Measurements from ENCODE around the gene RBM39. TPM values are rescaled to one million over a fixed set of nuclear protein-coding genes. Genes with fewer than 3 reads are reported as not detected.

The RBM39 gene
- total and polyA plus RNA-seq, 4 donors: 65.6 to 383 (median 322) TPM

DNA sequence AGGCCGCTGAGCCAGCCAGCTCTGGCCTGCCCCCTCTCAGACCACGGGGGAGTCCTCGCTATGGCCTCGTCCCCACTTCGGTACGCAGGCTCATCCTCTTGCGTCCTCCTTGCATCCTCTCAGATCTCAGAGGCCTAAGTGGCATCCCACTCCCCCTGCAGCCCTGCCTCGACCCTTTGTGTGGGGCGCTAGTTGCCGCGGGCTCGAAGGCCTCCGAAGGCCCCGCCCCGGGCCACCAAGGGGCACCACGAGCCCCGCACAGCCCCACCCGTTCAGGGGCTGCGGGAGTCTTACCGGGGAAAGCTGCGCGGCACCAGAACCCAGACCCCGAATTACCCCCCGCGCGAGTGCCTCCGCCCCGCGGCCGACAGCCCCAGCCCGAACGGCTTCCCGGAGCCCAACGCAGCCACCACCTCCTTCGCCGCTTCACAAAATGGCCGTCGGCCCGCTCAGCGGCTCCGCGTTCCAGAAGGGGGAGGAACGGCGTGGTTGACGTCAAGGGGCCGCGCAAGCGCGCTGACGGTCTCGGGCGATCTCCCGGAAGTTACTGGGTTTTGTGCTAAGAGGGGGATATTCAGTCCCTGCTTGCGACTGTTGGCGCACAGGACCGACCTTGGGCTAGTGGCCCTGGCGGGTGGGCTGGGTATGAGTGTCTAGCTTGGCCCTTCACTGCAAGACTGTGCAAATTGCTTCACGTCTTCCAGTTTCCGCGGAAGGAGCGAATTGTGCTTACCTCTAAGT, 77.4 kb downstream of the RBM39 start, which contains the start of the genes CPNE1 and RBM12:
Gene CPNE1 (minus strand): TSS at position 435 of the 741 bp plus-strand sequence. CDS start 31,977 bp downstream, outside the sequence.
Gene RBM12 (minus strand): TSS at position 435 of the 741 bp plus-strand sequence. CDS start 9,578 bp downstream, outside the sequence.
- Histone ChIP-seq H3K4me1 (ENCODE audit: control insufficient read depth in 1 of 2, insufficient read depth in 2 of 2, low read length in 2 of 2) (peaks cover 0 to 6% of the 10 kb centered on the region in 2 donors), H3K9me3 (ENCODE audit: control insufficient read depth, low read length) (no peaks in the 10 kb centered on the region), H3K4me3 (ENCODE audit: low read length in 2 of 2) (peak within 1 kb of the TSS; percentile 77 to 84), H3K27ac (ENCODE audit: low read depth in 1 of 2, low read length in 2 of 2) (peak within 1 kb of the TSS; percentile 63 to 93), H3K36me3 (ENCODE audit: control insufficient read depth in 1 of 2, insufficient read depth in 2 of 2, low read length in 1 of 2) (peaks cover 0 to 3% of the 10 kb centered on the region in 2 donors), H3K27me3 (ENCODE audit: control insufficient read depth in 1 of 2, insufficient read depth in 2 of 2, low read length in 1 of 2) (no peaks in the 10 kb centered on the region)
- DNase-seq: peak; percentile 96 to 97
- peak; percentile 97 for ATAC-seq (ENCODE audit: low FRiP score)
- WGBS, 2 donors: 0 to 1% methylated on average over 58 to 61 of the region's 61 CpGs
- intact Hi-C loops (cut with DNase I): loop anchor here in 1 of 2 donors (5.0 kb wide), 1 partner anchor 47 kb away; the partner anchor contains the start of gene SPAG4

DNA sequence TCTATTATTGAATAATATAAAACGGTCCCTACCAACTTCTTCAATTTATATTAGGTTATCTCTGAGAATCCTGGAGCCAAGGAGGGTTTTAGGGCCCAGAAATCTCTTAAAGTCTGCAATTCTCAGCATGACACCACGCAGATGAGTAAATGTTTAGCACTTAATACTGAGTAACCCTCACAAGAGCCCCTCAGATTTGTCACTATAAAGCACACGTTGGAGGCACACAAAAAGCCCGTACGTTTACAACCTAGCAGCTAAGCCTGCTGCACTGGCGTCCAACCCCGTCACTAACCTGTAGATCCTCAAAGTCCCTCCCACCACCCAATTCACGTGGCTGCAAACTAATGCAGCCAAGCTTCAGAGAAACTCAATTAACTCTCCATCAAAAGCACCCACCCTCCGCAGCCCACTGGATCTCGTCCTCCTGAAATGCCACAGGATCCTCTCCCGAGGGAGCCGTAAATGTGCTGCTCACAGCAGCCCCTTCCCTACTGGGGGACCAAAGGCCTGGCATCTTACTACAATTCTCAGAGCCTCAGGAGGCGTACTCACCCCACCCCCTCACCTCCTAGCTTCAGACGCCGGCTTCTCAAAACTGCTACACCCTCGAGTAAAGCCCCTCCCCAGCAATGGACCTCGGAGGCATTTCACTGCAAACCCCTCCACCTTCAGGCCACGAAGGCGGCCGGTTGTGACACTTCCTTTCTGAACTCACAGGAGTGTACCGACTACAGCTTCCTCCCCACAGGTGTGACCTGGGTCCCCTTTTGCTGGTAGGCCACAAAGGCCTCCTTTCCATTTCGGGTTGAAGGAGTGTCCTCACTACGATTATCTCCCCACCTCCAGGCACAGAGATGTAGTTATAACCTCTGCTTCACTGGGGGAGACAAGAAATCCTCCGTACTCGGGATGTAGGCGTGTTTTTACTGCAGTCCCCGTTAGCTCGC, 78.3 kb downstream of the RBM39 start:
- intact Hi-C loops (cut with DNase I): loop anchor here in 1 of 2 donors (5.0 kb wide), 1 partner anchor 46 kb away; the partner anchor contains the start of gene SPAG4
- peak in 1 of 2 donors; percentile 55 for DNase-seq
- ATAC-seq (ENCODE audit: low FRiP score): peak; percentile 28
- peak overlapping the region; percentile 77 to 84 for H3K4me3 ChIP-seq (ENCODE audit: low read length in 2 of 2)
- peaks cover 0 to 6% of the 10 kb centered on the region in 2 donors for H3K4me1 ChIP-seq (ENCODE audit: control insufficient read depth in 1 of 2, insufficient read depth in 2 of 2, low read length in 2 of 2)
- no peaks in the 10 kb centered on the region for H3K27me3 ChIP-seq (ENCODE audit: control insufficient read depth in 1 of 2, insufficient read depth in 2 of 2, low read length in 1 of 2)
- H3K27ac ChIP-seq (ENCODE audit: low read depth in 1 of 2, low read length in 2 of 2): peak overlapping the region; percentile 63 to 93
- WGBS, 2 donors: 0% methylated on average over 28 of the region's 28 CpGs
- no peaks in the 10 kb centered on the region for H3K36me3 ChIP-seq (ENCODE audit: control insufficient read depth in 1 of 2, insufficient read depth in 2 of 2, low read length in 1 of 2)
- H3K9me3 ChIP-seq (ENCODE audit: control insufficient read depth, low read length): no peaks in the 10 kb centered on the region

DNA sequence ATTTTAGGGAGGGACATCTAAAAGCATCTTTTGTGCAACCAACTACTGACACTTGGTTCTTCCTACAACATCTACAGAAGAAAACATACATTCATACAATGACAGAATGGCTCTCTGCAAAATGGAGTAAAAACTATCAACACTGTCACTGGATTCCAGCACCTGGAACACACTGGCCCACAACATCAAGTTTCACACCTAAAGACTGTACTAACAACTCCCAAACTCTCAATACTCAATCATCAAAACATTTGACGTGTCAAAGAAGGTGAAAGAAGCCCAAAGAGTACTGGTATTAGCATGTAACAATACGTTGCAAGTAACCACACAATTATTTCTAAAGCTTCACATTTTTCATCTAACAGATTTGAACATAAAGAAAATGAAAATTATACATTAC, 79.5 kb downstream of the RBM39 start:
- 2 to 11% methylated on average over 2 of the region's 2 CpGs for WGBS, 2 donors
- Histone ChIP-seq H3K4me3 (ENCODE audit: low read length in 2 of 2) (peak overlapping the region; percentile 19 to 46), H3K27me3 (ENCODE audit: control insufficient read depth in 1 of 2, insufficient read depth in 2 of 2, low read length in 1 of 2) (no peaks in the 10 kb centered on the region), H3K4me1 (ENCODE audit: control insufficient read depth in 1 of 2, insufficient read depth in 2 of 2, low read length in 2 of 2) (peaks cover 0 to 6% of the 10 kb centered on the region in 2 donors), H3K9me3 (ENCODE audit: control insufficient read depth, low read length) (no peaks in the 10 kb centered on the region), H3K36me3 (ENCODE audit: control insufficient read depth in 1 of 2, insufficient read depth in 2 of 2, low read length in 1 of 2) (no peaks in the 10 kb centered on the region), H3K27ac (ENCODE audit: low read depth in 1 of 2, low read length in 2 of 2) (no peak overlapping the region)
- intact Hi-C loops (cut with DNase I): loop anchor here in 1 of 2 donors (5.0 kb wide), 1 partner anchor 45 kb away; the partner anchor contains the start of gene SPAG4
- ATAC-seq (ENCODE audit: low FRiP score) (no peak), DNase-seq (no peak)

GRCh38 chr20:35661908-35662307, 80.2 kb downstream of the RBM39 start:
- Histone ChIP-seq H3K36me3 (ENCODE audit: control insufficient read depth in 1 of 2, insufficient read depth in 2 of 2, low read length in 1 of 2) (no peaks in the 10 kb centered on the region), H3K9me3 (ENCODE audit: control insufficient read depth, low read length) (no peaks in the 10 kb centered on the region), H3K27ac (ENCODE audit: low read depth in 1 of 2, low read length in 2 of 2) (no peak overlapping the region), H3K27me3 (ENCODE audit: control insufficient read depth in 1 of 2, insufficient read depth in 2 of 2, low read length in 1 of 2) (no peaks in the 10 kb centered on the region), H3K4me1 (ENCODE audit: control insufficient read depth in 1 of 2, insufficient read depth in 2 of 2, low read length in 2 of 2) (peaks cover 0 to 6% of the 10 kb centered on the region in 2 donors), H3K4me3 (ENCODE audit: low read length in 2 of 2) (no peak overlapping the region)
- intact Hi-C loops (cut with DNase I): loop anchor here in 1 of 2 donors (5.0 kb wide), 1 partner anchor 45 kb away; the partner anchor contains the start of gene SPAG4
- no peak for ATAC-seq (ENCODE audit: low FRiP score)
- DNase-seq: no peak
- WGBS, 2 donors: 4 to 11% methylated on average over 3 of the region's 3 CpGs

DNA sequence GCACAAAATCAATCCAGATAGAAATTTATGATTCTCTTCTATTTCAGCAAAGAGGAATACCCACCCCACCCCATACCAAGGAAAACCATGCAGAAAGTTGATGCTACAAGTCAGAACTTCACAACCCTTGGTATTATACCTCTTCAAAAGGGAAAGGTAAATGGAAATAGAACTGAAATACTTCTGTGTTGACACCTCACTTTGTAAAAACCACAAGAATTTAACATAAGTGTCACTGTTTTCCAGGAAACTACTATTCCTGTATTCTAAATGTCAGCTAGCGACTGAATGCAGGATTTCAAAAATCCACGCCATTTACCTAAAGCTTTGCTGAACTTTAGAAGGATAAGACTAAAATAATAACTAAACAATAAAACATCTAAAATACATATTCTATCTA, 81.0 kb downstream of the RBM39 start:
- peak overlapping the region in 1 of 2 donors; percentile 33 for H3K27ac ChIP-seq (ENCODE audit: low read depth in 1 of 2, low read length in 2 of 2)
- H3K4me1 ChIP-seq (ENCODE audit: control insufficient read depth in 1 of 2, insufficient read depth in 2 of 2, low read length in 2 of 2): peaks cover 0 to 6% of the 10 kb centered on the region in 2 donors
- H3K4me3 ChIP-seq (ENCODE audit: low read length in 2 of 2): no peak overlapping the region
- no peaks in the 10 kb centered on the region for H3K36me3 ChIP-seq (ENCODE audit: control insufficient read depth in 1 of 2, insufficient read depth in 2 of 2, low read length in 1 of 2)
- DNase-seq: no peak
- ATAC-seq (ENCODE audit: low FRiP score): no peak
- H3K27me3 ChIP-seq (ENCODE audit: control insufficient read depth in 1 of 2, insufficient read depth in 2 of 2, low read length in 1 of 2): no peaks in the 10 kb centered on the region
- H3K9me3 ChIP-seq (ENCODE audit: control insufficient read depth, low read length): no peaks in the 10 kb centered on the region
- 76 to 84% methylated on average over 2 of the region's 2 CpGs for WGBS, 2 donors
- intact Hi-C loops (cut with DNase I): loop anchor here in 1 of 2 donors (5.0 kb wide), 1 partner anchor 44 kb away; the partner anchor contains the start of gene SPAG4

DNA sequence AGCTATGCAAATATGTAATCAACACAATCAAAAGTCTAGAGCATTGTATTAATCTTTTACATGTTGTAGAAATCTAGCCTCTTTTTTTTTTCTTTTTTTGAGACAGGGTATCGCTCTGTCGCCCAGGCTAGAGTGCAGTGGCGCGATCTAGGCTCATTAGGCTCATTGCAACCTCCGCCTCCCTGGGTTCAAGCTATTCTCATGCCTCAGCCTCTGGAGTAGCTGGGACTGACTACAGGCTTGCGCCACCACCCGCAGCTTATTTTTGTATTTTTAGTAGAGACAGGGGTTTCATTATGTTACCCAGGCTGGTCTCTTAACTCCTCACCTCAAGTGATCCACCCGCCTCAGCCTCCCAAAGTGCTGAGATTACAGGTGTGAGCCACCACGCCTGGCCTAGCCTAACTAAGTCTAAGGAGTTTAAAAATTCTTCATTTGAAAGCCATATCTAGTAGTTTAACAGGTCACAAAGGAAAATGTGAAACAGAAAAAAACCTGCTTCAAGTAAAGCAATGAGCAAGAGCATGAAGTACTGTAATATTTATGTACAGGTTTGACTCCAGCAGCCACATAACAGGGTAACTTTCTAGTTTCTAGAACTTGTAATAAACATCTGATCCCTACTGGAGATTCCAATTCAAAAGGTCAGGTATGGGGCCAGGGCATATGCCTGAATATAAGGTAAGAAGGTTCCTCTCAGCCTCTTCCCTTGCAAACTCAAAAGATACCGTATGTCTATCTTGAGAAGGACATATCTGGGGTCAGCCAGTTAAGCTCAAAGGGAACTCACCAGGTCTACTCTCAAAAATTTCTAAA, 81.7 kb downstream of the RBM39 start:
- H3K27ac ChIP-seq (ENCODE audit: low read depth in 1 of 2, low read length in 2 of 2): no peak overlapping the region
- no peak for DNase-seq
- intact Hi-C loops (cut with DNase I): loop anchor here in 1 of 2 donors (5.0 kb wide), 1 partner anchor 43 kb away; the partner anchor contains the start of gene SPAG4

GRCh38 chr20:35657271-35657670, 84.8 kb downstream of the RBM39 start:
- DNase-seq (no peak), ATAC-seq (ENCODE audit: low FRiP score) (no peak)
- Histone ChIP-seq H3K4me1 (ENCODE audit: control insufficient read depth in 1 of 2, insufficient read depth in 2 of 2, low read length in 2 of 2) (peaks cover 0 to 6% of the 10 kb centered on the region in 2 donors), H3K27me3 (ENCODE audit: control insufficient read depth in 1 of 2, insufficient read depth in 2 of 2, low read length in 1 of 2) (no peaks in the 10 kb centered on the region), H3K36me3 (ENCODE audit: control insufficient read depth in 1 of 2, insufficient read depth in 2 of 2, low read length in 1 of 2) (peaks cover 0 to 6% of the 10 kb centered on the region in 2 donors), H3K4me3 (ENCODE audit: low read length in 2 of 2) (no peak overlapping the region), H3K9me3 (ENCODE audit: control insufficient read depth, low read length) (no peaks in the 10 kb centered on the region), H3K27ac (ENCODE audit: low read depth in 1 of 2, low read length in 2 of 2) (no peak overlapping the region)
- intact Hi-C loops (cut with DNase I): no loop called here
- 37 to 42% methylated on average over 1 of the region's 1 CpG for WGBS, 2 donors

More for the DNA sequence above, 81.7 kb downstream of the RBM39 start:
- Histone ChIP-seq H3K4me3 (ENCODE audit: low read length in 2 of 2) (no peak overlapping the region), H3K27me3 (ENCODE audit: control insufficient read depth in 1 of 2, insufficient read depth in 2 of 2, low read length in 1 of 2) (no peaks in the 10 kb centered on the region), H3K36me3 (ENCODE audit: control insufficient read depth in 1 of 2, insufficient read depth in 2 of 2, low read length in 1 of 2) (no peaks in the 10 kb centered on the region), H3K9me3 (ENCODE audit: control insufficient read depth, low read length) (no peaks in the 10 kb centered on the region), H3K4me1 (ENCODE audit: control insufficient read depth in 1 of 2, insufficient read depth in 2 of 2, low read length in 2 of 2) (peaks cover 0 to 6% of the 10 kb centered on the region in 2 donors)
- no peak for ATAC-seq (ENCODE audit: low FRiP score)
- WGBS, 2 donors: 90 to 91% methylated on average over 10 of the region's 10 CpGs

All from aorta (tissue), 5 donors.